HepG2 (cell line): ENCODE data around the gene MBL2. TPM values are rescaled to one million over a fixed set of nuclear protein-coding genes. Genes with fewer than 3 reads are reported as not detected.

Source experiments
- ELF4 ChIP-seq: sonication (generic); formaldehyde crosslinking; IDR thresholded peaks from 2 replicates; pipeline ENCODE4 v1.5.0; 2020; ENCODE audit warnings: missing genetic modification reagents, mild to moderate bottlenecking, moderate library complexity, borderline replicate concordance
- ETV5 ChIP-seq: IDR thresholded peaks from 2 replicates; pipeline ENCODE4 v1.6.1; 2018; ENCODE audit warnings: missing biosample characterization, missing genetic modification reagents, inconsistent platforms, borderline replicate concordance
- HOXD1 ChIP-seq: sonication (generic); formaldehyde crosslinking; IDR thresholded peaks from 2 replicates; pipeline ENCODE4 v1.5.0; 2020; ENCODE audit warnings: missing genetic modification reagents
- LCORL ChIP-seq, 2 experiments: fragments of 450-650 bp in 1 of 2; sonication (generic) in 1 of 2; formaldehyde crosslinking in 1 of 2; IDR thresholded peaks; 2 replicates each; pipeline versions ENCODE4 v1.5.0 to v1.6.1; 2017 to 2020; ENCODE audit warnings: antibody characterized with exemption in 1 of 2, missing genetic modification reagents in 1 of 2
- PHF21A ChIP-seq: sonication (generic); formaldehyde crosslinking; IDR thresholded peaks from 2 replicates; pipeline ENCODE4 v1.5.0; 2020; ENCODE audit warnings: mild to moderate bottlenecking, missing genetic modification reagents
- SPEN ChIP-seq: sonication (generic); formaldehyde crosslinking; IDR thresholded peaks from 2 replicates; pipeline ENCODE4 v1.5.1; 2020; ENCODE audit warnings: low read depth, mild to moderate bottlenecking, missing genetic modification reagents
- ZFP90 ChIP-seq: sonication (generic); formaldehyde crosslinking; IDR thresholded peaks from 2 replicates; pipeline ENCODE4 v1.8.0; 2022; ENCODE audit warnings: missing genetic modification reagents, mild to moderate bottlenecking, inconsistent platforms, borderline replicate concordance
- ZFY ChIP-seq: sonication (generic); formaldehyde crosslinking; IDR thresholded peaks from 2 replicates; pipeline ENCODE4 v1.4.0; 2020; ENCODE audit warnings: missing genetic modification reagents
- ZFYVE20 ChIP-seq: sonication (generic); formaldehyde crosslinking; IDR thresholded peaks from 2 replicates; pipeline ENCODE4 v1.8.0; 2023; ENCODE audit warnings: low read depth, mild to moderate bottlenecking, moderate library complexity, missing genetic modification reagents, borderline replicate concordance
- ZNF282 ChIP-seq: fragments of 450-650 bp; IDR thresholded peaks from 2 replicates; pipeline ENCODE4 v1.6.1; 2018; ENCODE audit not compliant: partially characterized antibody
- ZNF563 ChIP-seq: sonication (generic); formaldehyde crosslinking; IDR thresholded peaks from 2 replicates; pipeline ENCODE4 v1.8.0; 2022; ENCODE audit warnings: mild to moderate bottlenecking, moderate library complexity, missing genetic modification reagents
- polyA plus RNA-seq, 8 experiments: library from polyadenylated mRNA; depleted of rRNA in 3 of 8; stranded (reverse) in 7 of 8; unstranded in 1 of 8; fragments of >200 nt; fragmentation: Illumina TruSeq in 4 of 8; extraction: Trizol in 4 of 8; gene quantifications; 2 replicates each; pipeline versions ENCODE4 v1.2.1 to v1.2.3, GENCODE V29; 2011 to 2016; ENCODE audit warnings: low read depth in 4 of 8, missing spikeins in 1 of 8, mixed read lengths in 1 of 8; ENCODE audit not compliant: insufficient read depth in 1 of 8
- total RNA-seq, 5 experiments: library from RNA; depleted of rRNA; stranded (reverse); fragments of >200 nt; fragmentation: Illumina TruSeq; extraction: Trizol; gene quantifications; 2 replicates each; pipeline ENCODE4 v1.2.3, GENCODE V29; 2016; ENCODE audit warnings: low read depth in 1 of 5
- TF ChIP-seq, protein P1 (sequence below): sonication (generic); formaldehyde crosslinking; IDR thresholded peaks from 2 replicates; pipeline ENCODE4 v1.5.0; 2020; ENCODE audit warnings: mild to moderate bottlenecking, low read depth, missing genetic modification reagents, borderline replicate concordance
- TF ChIP-seq, protein P2 (sequence below): IDR thresholded peaks from 2 replicates; pipeline ENCODE4 v1.6.1; 2016; ENCODE audit warnings: missing biosample characterization, missing genetic modification reagents, low read depth
- TF ChIP-seq, protein P3 (sequence below): sonication (generic); formaldehyde crosslinking; IDR thresholded peaks from 2 replicates; pipeline ENCODE4 v1.4.0; 2020; ENCODE audit warnings: missing genetic modification reagents, mild to moderate bottlenecking, borderline replicate concordance
- TF ChIP-seq, protein P4 (sequence below): sonication (generic); formaldehyde crosslinking; conservative IDR thresholded peaks from 2 replicates; pipeline ENCODE4 v1.8.0; 2022; ENCODE audit warnings: mild to moderate bottlenecking, moderate library complexity, missing genetic modification reagents

The MBL2 gene
- total and polyA plus RNA-seq, 2 of the 13 experiments (the other 11 are each of a cell fraction or from before 2014, with no cell fraction given) = 9.6 to 16.2 TPM

DNA sequence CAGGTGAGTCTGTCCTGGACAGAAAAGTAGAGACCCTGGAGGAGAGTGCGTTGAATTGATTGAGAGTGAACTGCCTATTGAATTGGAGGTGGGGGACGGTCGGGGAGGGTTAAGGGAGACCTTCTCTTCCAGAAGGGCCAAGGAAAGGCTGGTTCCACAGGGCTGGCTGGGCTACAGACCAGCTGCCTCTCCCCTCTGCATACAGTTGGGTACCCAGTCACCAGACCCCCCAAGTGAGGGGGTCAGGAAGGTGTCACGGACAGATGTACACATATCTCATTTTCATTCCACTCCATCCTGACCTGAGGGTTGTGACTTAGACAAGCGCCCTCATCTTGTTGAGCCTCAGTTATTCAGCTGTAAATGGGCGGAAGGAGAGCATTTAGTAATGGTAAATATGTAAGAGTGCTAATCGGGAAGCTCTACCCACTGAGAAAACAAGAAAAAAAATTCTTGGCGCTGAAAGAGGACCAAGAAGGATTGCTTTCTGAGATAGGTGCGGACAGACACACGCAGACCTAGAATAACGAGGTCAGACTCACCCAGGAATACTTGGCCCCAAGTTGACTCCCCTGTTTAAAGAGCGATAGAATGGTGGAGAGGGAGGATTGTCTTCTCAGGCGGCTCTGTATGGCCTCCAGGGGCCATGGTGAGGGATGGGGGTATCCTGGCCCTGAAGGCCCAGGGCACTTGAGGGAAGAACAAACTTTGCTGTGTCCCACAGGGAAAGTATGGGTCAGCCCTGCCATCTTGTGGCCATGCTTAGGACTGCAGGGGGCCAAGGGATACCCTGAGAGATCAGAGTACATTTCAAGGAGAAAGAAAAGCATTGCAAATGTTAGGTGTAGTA lies 7.2 kb upstream of the MBL2 start (continued):
- TF ChIP-seq LCORL (IDR thresholded peaks at IDR 0.05) (no peak), LCORL (CRISPR knock-in tag; IDR thresholded peaks at IDR 0.05) (no peak), ZFYVE20 (CRISPR knock-in tag) (no peak), ETV5 (CRISPR knock-in tag) (no peak), ZFP90 (CRISPR knock-in tag) (no peak), SPEN (CRISPR knock-in tag) (no peak), ZNF563 (no peak), ZFY (0 out of 2 replicates have a peak, but pooled peaks have one; percentile 24), ZNF282 (no peak), HOXD1 (CRISPR knock-in tag) (no peak), PHF21A (CRISPR knock-in tag) (no peak), ELF4 (CRISPR knock-in tag) (no peak)
- TF ChIP-seq, protein P1, sequence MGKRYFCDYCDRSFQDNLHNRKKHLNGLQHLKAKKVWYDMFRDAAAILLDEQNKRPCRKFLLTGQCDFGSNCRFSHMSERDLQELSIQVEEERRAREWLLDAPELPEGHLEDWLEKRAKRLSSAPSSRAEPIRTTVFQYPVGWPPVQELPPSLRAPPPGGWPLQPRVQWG = no peak
- TF ChIP-seq, protein P2, sequence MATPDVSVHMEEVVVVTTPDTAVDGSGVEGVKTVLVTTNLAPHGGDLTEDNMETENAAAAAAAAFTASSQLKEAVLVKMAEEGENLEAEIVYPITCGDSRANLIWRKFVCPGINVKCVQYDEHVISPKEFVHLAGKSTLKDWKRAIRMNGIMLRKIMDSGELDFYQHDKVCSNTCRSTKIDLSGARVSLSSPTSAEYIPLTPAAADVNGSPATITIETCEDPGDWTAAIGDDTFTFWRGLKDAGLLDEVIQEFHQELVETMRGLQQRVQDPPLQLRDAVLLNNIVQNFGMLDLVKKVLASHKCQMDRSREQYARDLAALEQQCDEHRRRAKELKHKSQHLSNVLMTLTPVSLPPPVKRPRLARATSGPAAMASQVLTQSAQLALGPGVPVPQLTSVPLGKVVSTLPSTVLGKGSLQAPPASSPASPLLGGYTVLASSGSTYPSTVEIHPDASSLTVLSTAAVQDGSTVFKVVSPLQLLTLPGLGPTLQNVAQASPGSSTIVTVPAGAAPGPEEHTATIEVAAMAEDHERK (CRISPR knock-in tag) = no peak
- TF ChIP-seq, protein P3, sequence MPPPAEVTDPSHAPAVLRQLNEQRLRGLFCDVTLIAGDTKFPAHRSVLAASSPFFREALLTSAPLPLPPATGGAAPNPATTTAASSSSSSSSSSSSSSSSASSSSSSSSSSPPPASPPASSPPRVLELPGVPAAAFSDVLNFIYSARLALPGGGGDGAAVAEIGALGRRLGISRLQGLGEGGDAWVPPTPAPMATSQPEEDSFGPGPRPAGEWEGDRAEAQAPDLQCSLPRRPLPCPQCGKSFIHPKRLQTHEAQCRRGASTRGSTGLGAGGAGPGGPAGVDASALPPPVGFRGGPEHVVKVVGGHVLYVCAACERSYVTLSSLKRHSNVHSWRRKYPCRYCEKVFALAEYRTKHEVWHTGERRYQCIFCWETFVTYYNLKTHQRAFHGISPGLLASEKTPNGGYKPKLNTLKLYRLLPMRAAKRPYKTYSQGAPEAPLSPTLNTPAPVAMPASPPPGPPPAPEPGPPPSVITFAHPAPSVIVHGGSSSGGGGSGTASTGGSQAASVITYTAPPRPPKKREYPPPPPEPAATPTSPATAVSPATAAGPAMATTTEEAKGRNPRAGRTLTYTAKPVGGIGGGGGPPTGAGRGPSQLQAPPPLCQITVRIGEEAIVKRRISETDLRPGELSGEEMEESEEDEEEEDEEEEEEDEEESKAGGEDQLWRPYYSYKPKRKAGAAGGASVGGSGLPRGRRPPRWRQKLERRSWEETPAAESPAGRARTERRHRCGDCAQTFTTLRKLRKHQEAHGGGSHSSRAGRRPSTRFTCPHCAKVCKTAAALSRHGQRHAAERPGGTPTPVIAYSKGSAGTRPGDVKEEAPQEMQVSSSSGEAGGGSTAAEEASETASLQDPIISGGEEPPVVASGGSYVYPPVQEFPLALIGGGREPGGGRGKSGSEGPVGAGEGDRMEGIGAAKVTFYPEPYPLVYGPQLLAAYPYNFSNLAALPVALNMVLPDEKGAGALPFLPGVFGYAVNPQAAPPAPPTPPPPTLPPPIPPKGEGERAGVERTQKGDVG (CRISPR knock-in tag) = no peak
- TF ChIP-seq, protein P4, sequence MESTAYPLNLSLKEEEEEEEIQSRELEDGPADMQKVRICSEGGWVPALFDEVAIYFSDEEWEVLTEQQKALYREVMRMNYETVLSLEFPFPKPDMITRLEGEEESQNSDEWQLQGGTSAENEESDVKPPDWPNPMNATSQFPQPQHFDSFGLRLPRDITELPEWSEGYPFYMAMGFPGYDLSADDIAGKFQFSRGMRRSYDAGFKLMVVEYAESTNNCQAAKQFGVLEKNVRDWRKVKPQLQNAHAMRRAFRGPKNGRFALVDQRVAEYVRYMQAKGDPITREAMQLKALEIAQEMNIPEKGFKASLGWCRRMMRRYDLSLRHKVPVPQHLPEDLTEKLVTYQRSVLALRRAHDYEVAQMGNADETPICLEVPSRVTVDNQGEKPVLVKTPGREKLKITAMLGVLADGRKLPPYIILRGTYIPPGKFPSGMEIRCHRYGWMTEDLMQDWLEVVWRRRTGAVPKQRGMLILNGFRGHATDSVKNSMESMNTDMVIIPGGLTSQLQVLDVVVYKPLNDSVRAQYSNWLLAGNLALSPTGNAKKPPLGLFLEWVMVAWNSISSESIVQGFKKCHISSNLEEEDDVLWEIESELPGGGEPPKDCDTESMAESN (CRISPR knock-in tag) = 0 out of 2 replicates have a peak, but pooled peaks have one; percentile 27
